ENCODE results near the gene DCBLD1.
"Not testable (repeated sequence)": the region's sequence is repeated elsewhere in the genome, so short reads cannot be mapped to it uniquely, and the experiment has no call there.

Gene DCBLD1

DNA sequence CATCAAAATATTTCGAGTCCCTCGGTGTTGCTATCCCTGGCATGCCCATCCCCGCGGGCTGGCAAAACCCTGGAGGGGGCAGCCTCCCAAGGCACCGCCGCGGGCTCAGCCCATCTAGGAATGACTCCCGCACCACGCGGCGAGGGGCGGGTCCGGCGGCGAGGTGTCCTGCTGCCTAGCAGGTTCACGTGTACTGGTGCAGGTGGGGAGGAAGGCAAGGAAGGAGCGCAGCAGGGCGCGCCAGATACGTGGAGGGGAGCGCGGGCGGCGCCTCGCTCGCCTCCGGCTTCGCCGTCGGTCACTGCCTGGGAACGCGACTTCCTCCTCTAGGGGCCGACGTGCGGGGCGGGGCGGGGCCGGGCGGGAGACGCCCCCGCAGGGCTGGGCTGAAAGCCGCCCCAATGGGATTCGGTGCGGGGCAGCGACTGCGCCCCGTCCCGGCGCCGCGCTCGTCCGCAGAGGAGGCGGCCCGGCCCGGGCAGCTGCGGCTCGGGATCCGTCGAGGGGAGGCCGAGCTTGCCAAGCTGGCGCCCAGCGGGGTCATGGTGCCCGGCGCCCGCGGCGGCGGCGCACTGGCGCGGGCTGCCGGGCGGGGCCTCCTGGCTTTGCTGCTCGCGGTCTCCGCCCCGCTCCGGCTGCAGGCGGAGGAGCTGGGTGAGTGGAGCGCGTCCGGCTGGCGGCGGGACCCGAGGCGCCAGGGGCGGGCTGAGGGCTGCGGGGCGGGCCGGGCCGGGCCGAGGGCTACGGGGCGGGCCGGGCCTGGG lies at the start of gene DCBLD1:
Gene DCBLD1, plus strand, starts transcription at position 435 of the 764 bp plus-strand sequence. Its CDS starts 108 bp downstream, at position 543.
- no peak for TF ChIP-seq CTCF (IDR thresholded peaks at IDR 0.05; ENCODE audit: low read depth, low read length)
- peak; percentile 74 to 84 for DNase-seq (ENCODE audit: low read depth in 2 of 2)
- peak within 1 kb of the TSS; percentile 77 to 84 for H3K4me3 ChIP-seq (replicated peaks in 1 of 2; ENCODE audit: low read depth in 2 of 2, low read length in 2 of 2)

DNA sequence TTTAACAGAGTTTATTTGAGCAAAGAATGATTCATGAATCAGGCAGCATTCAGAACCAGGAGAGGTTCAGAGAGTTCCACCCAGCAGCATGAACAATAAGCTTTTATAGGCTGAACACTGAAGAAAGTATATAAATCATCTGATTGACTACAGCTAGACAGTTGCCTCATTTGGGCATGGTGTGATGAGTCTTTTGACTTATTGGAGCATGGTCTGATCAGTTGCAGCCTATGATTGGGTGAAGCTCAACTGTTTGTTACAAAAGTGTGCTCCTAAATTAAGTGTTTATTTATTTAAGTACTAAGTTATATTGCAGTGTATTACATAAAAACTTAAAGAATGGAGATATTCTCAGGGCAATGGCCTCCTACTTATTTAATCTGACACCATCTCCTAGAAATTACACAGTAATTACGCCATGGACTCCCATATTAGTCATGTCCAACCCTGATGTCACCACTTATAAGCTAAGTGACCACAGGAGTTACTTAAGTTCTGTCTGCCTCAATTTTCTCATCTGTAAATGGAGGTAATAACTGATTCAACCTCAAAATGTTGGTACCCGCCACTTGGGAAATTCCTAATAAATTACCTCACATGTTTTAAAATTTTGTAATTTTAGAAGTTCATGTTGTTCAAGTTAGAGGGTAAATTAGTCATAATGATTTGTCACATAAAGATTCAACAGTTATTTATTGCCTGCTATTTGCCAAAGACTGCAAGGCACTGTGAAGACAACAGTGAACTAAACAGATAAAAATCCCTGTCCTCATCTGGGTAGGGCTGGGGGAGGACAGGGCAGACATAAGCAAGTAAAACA lies 41.6 kb upstream of the DCBLD1 start:
- TF ChIP-seq CTCF (IDR thresholded peaks at IDR 0.05; ENCODE audit: low read depth, low read length) = no peak
- DNase-seq (ENCODE audit: low read depth in 2 of 2) = peak; percentile 66 to 98
- peak overlapping the region in 1 of 2 donors; percentile 13 for H3K4me3 ChIP-seq (replicated peaks in 1 of 2; ENCODE audit: low read depth in 2 of 2, low read length in 2 of 2)

DNA sequence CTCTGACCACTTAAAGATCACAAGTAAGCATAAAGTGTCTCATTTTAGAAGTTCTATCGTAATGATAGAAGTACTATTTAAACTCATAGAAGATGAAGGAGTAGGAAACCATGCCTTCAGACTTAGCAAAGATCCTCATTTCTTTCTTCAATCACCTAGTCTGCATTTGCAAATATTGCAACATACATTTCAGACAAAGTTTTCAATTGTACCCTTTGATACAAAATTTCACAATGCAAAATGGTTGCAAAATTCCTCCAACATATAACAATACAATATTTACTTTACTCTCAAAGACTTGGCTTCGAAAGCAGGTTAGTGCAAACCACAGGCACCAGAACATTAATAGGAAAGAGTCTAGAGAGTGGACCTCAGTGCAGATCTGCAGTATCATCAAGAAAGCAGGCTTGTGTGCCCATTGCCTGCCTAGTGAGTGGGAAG lies 40.6 kb upstream of the DCBLD1 start:
- DNase-seq (ENCODE audit: low read depth in 2 of 2) = peak; percentile 70 to 95
- peak overlapping the region in 1 of 2 donors; percentile 13 for H3K4me3 ChIP-seq (replicated peaks in 1 of 2; ENCODE audit: low read depth in 2 of 2, low read length in 2 of 2)
- TF ChIP-seq CTCF (IDR thresholded peaks at IDR 0.05; ENCODE audit: low read depth, low read length) = no peak

DNA sequence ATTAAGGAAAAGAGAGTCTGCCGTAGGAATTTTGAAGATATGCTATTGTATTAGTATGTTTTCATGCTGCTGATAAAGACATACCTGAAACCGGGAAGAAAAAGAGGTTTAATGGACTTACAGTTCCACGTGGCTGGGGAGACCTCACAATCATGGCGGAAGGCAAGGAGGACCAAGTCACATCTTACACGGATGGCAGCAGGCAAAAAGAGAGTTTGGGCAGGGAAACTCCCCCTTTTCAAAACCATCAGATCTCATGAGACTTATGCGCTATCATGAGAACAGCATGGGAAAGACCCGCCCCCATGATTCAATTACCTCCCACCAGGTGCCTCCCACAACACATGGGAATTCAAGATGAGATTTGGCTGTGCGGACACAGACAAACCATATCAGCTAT lies 40.2 kb upstream of the DCBLD1 start:
- peak in 1 of 2 donors; percentile 59 for DNase-seq (ENCODE audit: low read depth in 2 of 2)
- not testable (repeated sequence) for H3K4me3 ChIP-seq (replicated peaks in 1 of 2; ENCODE audit: low read depth in 2 of 2, low read length in 2 of 2)

DNA sequence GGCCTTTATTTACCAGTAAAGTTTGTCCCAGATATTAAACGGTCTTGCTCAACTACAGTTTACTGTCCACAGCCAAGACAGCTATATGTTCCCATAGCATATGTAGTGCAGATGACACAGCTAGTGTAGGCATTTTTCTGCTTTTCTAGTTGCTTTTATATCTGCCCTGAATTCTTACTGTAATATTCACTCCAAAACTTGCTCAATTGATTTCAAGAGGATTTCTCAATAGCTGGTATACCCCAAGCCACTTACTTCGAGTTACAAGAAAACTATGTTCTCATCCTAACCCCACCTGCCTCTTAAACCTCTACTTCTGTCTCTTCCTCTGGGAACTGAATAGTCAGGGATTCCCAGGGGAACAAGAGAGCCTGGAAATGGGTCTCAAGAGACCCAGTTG lies 37.9 kb upstream of the DCBLD1 start:
- DNase-seq (ENCODE audit: low read depth in 2 of 2) = peak; percentile 64 to 93
- TF ChIP-seq CTCF (IDR thresholded peaks at IDR 0.05; ENCODE audit: low read depth, low read length) = no peak
- H3K4me3 ChIP-seq (replicated peaks in 1 of 2; ENCODE audit: low read depth in 2 of 2, low read length in 2 of 2) = no peak overlapping the region

DNA sequence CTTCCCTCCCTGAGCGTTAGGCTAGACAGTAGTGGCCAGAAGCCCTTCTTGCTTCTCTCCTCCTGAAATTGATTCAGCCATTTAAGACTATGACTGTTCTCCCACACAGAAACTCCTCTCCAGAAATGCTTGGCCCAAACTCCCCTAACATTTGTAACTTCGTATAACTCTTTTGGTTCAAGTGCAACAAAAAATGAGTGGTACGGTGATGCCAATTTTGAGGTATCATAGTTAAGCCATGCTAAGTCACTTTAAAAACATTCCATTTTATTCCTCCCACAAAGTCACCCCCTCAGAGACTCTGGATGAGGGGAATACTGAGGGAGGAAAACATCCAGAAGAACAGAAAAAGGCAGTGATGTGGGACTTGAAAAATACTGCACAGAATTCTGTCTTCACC lies 35.6 kb upstream of the DCBLD1 start:
- H3K4me3 ChIP-seq (replicated peaks in 1 of 2; ENCODE audit: low read depth in 2 of 2, low read length in 2 of 2) = no peak overlapping the region
- TF ChIP-seq CTCF (IDR thresholded peaks at IDR 0.05; ENCODE audit: low read depth, low read length) = no peak
- no peak for DNase-seq (ENCODE audit: low read depth in 2 of 2)

- no peak for DNase-seq (ENCODE audit: low read depth in 2 of 2)
- no peak for TF ChIP-seq CTCF (IDR thresholded peaks at IDR 0.05; ENCODE audit: low read depth, low read length)
- H3K4me3 ChIP-seq (replicated peaks in 1 of 2; ENCODE audit: low read depth in 2 of 2, low read length in 2 of 2) = no peak overlapping the region
Observed at GRCh38 chr6:117448011-117448410, 34.5 kb upstream of the DCBLD1 start.

Data from cardiac fibroblast (primary cell).